Mucosa of gallbladder (tissue), 1 donor: ENCODE data around the gene LRRC3. TPM values are rescaled to one million over a fixed set of nuclear protein-coding genes. Genes with fewer than 3 reads are reported as not detected.

Source experiments
- DNase-seq: peaks from one replicate; pipeline ENCODE4 v3.0.0-alpha.2; 2020; ENCODE audit warnings: low spot score
- total RNA-seq: library from RNA; stranded (reverse); gene quantifications from one replicate; pipeline ENCODE4 v1.2.1, GENCODE V29; 2021
- donor health status: DM: no; HTN: no; CAD: no.

Gene LRRC3
- total RNA-seq, 1 donor from 2014 or later: 15.6 TPM

DNA sequence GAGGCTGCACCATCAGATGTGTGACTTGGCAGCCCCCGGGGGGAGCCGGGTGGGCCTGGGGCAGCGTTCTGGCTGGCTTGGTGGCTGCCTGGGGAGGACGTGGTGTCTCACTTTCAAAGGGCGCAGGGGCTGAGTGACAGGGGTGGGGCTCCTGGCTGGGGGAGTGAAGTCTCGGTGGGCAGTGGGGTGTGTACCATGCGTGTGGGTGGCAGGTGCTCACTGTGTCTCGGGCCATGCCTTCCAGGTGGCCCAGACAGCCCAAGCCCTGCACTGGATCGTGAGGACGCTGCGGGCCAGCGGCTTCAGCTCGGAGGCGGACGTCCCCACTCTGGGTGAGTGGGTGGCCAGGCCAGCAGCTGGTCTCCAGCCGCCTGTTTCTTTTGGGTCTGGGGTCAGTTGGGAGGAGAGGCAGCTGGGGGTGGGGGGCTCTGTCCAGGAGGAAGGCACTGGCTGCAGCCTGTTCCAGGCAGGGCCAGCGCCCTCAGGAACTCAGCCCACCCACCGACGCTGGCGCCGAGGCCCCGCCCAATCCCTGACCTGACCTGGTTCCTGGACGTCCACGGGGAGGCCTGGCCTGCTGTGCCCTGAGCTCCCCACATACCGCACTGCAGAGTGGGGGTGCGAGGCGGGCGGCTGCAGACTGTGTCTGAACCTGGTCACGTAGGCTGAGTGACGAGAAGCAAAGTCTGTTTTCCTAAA is 30.6 kb upstream of the LRRC3 start:
- no peak for DNase-seq

- DNase-seq: no peak
Observed at GRCh38 chr21:44425307-44425894, 29.9 kb upstream of the LRRC3 start.

DNA sequence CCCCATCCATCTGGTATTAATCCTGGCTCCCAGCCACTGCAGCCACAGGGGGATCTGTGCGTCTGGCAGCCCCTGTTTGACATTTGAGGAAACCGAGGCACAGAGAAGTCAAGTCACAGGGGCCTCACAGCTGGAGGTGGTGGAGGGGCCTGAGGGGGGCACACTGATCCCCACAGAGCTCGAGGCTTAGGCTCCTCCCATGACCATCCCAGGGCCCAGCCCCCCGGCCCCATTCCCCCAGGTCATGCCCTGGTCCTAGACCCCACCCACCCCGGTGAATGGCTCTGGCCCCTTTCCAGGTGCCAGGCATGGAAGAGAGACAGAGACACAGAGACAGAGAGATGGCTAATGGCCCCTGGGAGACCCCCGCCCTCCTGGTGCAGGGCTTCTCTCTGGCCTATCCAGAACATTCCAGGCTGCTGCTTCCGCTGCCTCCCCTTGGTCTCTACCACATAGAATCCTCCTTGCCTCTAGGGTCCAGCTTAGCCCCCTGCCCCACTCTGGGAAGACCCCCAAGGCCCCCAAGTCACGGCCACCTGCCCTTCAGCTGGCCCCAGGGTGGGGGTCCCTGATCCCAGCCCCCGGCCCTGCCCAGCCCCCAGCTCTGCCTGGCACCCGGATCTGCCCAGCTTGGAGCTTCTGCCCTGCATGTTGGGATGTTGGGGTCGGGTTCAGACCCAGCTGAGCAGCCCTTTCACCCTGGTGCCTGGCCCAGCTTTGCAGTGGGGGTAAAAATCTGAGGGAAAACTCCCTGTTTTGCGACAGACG is 29.2 kb upstream of the LRRC3 start:
- DNase-seq: no peak

DNA sequence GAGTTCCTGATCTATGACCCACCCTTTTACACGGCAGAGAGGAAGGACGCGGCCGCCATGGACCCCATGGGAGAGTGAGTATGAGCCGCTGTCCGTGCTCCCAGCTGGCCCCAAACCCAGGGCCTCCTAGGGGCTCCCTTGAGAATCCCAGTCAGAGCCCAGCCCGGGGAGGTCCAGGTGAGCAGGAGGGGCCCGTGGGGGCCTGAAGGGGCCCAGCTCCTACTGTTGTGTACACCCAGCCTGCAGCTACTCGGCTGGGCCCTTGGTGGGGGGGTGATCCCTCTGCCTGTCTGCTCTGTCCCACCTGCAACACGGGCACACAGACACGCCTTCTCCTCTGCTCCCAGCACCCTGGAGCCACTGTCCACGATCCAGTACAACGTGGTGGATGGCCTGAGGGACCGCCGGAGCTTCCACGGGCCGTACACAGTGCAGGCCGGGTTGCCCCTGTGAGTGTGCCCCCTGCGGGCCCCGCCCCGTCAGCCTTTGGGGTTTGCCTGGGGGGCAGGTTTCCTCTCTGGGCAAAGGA is 28.6 kb upstream of the LRRC3 start:
- no peak for DNase-seq

GRCh38 chr21:44427241-44428120 is 27.8 kb upstream of the LRRC3 start:
- DNase-seq: no peak

DNA sequence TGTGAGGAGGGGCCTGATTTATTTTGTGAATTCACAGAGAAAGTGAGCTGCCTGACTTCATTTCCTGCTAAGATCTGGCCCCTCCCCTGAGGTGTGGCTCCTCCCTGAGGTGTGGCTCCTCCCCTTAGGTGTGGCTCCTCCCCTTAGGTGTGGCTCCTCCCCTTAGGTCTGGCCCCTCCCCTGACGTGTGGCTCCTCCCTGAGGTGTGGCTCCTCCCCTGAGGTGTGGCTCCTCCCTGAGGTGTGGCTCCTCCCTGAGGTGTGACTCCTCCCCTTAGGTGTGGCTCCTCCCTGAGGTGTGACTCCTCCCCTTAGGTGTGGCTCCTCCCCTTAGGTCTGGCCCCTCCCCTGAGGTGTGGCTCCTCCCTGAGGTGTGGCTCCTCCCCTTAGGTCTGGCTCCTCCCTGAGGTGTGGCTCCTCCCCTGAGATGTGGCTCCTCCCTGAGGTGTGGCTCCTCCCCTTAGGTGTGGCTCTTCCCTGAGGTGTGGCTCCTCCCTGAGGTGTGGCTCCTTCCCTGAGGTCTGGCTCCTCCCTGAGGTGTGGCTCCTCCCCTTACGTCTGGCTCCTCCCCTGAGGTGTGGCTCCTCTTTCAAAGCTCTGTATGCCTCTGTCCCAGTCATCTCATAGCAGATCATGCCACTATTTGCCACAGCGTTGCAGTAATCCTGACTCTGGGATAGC is 26.9 kb upstream of the LRRC3 start:
- no peak for DNase-seq

- DNase-seq: no peak
Observed at GRCh38 chr21:44429894-44430293, 25.4 kb upstream of the LRRC3 start.

- no peak for DNase-seq
Observed at GRCh38 chr21:44431300-44431699, 24.0 kb upstream of the LRRC3 start.

GRCh38 chr21:44432841-44433790 is 22.2 kb upstream of the LRRC3 start:
- no peak for DNase-seq

- DNase-seq: no peak
Observed at GRCh38 chr21:44433791-44434567, 21.3 kb upstream of the LRRC3 start.

GRCh38 chr21:44434568-44434925 is 20.8 kb upstream of the LRRC3 start:
- no peak for DNase-seq

DNA sequence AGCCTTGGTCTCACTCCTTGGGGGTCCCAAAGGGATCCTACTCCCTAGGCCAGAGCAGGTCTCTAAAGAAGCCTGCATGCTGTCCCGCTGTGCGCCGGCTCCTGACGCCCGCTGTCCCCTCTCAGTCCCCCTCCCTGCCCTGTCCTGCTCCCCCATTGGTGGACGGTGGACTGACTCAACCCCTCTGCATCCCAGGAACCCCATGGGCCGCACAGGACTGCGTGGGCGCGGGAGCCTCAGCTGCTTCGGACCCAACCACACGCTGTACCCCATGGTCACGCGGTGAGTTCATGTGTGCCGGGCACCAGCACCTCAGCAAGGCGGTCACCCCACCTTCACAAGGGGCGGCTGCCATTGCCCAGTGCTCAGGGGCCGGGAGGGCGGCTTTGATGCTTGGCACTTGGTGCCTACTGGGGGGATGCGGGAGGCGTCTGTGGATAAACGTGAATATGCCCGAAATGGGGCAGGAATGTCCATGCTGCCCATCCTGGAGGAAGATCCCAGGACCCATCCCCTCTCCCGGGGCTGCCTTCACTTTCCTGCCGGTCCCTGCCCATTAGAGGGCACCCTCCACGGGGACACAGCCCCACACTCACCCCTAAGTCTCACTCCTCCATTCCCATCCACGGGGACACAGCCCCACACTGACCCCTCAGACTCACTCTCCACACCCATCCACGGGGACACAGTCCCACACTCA is 20.2 kb upstream of the LRRC3 start:
- no peak for DNase-seq

DNA sequence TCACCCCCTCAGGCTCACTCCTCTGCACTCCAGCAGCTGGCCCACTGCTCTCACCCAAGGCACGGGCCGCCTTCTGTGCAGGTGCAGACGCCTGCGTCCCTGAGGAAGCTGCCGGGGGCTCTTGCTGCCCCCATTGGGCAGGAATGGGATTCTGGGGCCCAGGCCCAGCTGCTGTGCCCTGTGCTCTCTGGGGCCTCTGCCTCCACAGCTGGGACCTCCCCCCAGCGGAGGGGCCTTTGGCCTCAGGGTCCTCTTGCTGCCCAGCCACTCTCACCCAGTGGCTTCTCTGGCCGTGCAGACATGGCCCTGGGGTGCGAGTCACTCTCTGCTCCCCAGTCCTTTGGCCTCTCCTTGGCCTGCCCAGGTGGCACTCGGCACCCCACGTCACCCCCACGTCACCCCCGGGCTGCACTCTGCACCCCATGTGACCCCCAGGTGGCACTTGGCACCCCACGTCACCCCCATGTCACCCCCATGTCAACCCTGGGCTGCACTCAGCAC is 19.1 kb upstream of the LRRC3 start:
- no peak for DNase-seq

DNA sequence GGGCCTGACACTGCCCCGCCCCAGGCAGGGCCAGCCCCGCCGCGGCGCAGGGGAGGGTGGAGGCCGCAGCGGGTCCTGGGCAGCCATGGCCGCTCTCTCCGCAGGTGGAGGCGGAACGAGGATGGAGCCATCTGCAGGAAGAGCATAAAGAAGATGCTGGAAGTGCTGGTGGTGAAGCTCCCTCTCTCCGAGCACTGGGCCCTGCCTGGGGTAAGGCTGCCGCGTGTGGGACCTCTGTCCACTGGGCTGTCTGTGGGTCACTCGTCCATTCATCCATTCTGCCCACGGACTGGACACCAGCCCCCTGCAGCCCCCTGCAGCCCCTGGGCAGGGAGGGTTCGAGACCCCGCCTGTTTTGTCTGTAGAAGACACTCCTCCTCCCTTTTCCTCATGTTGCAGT is 18.4 kb upstream of the LRRC3 start:
- DNase-seq: no peak

DNA sequence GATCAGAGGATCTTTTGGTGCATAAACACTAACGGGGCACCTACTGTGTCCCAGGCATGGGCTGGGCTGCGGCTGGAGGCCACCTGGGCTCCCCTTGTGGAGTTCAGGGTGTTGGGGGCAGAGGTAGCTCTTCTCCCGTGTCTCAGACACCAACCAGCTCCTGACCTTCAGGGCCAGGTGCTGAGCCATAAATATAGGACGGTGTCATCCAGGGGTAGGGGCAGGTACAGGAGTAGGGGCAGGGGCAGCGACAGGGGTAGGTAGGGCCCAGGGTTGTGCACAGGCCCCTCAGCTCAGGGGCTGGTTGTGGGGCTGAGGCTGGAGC is 18.0 kb upstream of the LRRC3 start:
- no peak for DNase-seq

- no peak for DNase-seq
Observed at GRCh38 chr21:44437696-44438431, 17.4 kb upstream of the LRRC3 start.

DNA sequence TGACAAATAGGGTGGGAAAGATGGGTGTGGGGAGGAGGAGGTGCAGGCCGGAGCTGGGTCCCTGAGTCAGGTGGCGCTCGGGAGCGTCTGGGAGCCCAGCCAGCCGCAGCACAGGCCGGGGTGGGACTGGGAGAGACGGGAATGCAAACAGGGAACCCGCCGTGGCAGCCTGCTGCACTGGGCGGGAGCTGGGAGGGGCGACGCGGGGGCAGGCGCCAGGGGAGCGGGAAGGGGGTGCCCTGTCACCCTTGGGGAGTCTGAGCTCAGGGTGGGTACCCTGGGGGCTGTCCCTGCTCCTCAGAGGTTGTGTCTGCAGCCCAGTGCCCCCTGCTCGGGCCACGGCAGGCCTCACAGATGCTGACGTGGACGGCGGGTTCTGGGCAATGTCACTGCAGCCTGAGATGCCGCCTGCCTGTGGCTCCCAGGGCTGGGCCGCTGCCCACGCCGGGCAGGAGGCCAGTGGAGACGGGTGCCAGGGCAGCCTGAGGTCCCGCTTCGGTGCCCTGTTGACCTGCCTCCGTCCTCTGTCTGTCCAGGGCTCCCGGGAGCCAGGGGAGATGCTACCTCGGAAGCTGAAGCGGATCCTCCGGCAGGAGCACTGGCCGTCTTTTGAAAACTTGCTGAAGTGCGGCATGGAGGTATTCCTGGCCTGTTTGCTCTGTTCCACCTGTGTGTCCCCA is 16.6 kb upstream of the LRRC3 start:
- peak; percentile 38 for DNase-seq
